RCC 7860 (cell line): ENCODE data around the gene GJA10.
"Not testable (repeated sequence)": the region's sequence is repeated elsewhere in the genome, so short reads cannot be mapped to it uniquely, and the experiment has no call there.

Experiments used
- DNase-seq: peaks from one replicate; pipeline ENCODE4 v3.0.0-alpha.2; 2015; ENCODE audit warnings: low spot score
- FAIRE-seq: peaks from 2 replicates; lab custom pipeline; 2012; peaks lifted over from hg19 to GRCh38; lab: Jason Lieb, UNC

GJA10 gene

DNA sequence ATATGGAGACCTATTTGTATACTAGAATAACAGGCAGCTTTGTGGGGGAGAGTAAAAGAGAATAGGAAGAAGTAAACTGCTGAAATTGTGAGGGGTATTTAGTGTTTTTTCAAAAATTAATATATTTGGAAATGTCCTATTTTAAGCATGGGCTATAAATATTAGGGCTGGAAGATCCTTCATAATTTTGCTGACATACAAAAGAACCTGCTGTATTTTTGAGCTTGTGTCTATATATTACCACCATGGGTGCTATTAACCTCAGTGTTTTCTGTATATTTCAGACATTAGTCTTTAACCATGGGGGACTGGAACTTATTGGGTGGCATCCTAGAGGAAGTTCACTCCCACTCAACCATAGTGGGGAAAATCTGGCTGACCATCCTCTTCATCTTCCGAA, at the start of gene GJA10:
Gene GJA10, plus strand, starts transcription at position 301 of the 400 bp plus-strand sequence. Its CDS starts 0 bp downstream, at position 301.
- FAIRE-seq (no peak), DNase-seq (no peak)

DNA sequence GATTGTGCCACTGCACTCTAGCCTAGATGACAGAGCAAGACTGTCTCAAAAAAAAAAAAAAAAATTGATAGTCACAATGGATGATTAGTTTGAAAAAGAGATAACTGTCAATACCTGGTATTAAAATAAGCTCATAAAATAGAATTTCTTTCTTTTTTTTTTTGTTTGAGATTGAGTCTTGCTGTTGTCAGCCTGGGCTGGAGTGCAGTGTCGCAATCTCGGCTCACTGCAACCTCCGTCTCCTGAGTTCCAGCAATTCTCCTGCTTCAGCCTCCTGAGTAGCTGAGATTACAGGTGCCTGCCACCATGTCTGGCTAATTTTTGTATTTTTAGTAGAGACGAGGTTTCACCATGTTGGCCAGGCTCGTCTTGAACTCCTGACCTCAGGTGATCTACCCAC, 46.8 kb upstream of the GJA10 start:
- FAIRE-seq, DNase-seq: not testable (repeated sequence)

GRCh38 chr6:89853068-89853467, 41.2 kb upstream of the GJA10 start:
- FAIRE-seq (no peak), DNase-seq (no peak)

- FAIRE-seq, result no peak
Observed at GRCh38 chr6:89858041-89858440, 36.2 kb upstream of the GJA10 start.

GRCh38 chr6:89859744-89860143, 34.5 kb upstream of the GJA10 start:
- FAIRE-seq (no peak), DNase-seq (no peak)

More at GRCh38 chr6:89858041-89858440, 36.2 kb upstream of the GJA10 start:
- no peak for DNase-seq

- FAIRE-seq (no peak), DNase-seq (no peak)
Observed at GRCh38 chr6:89862273-89862672, 32.0 kb upstream of the GJA10 start.

DNA sequence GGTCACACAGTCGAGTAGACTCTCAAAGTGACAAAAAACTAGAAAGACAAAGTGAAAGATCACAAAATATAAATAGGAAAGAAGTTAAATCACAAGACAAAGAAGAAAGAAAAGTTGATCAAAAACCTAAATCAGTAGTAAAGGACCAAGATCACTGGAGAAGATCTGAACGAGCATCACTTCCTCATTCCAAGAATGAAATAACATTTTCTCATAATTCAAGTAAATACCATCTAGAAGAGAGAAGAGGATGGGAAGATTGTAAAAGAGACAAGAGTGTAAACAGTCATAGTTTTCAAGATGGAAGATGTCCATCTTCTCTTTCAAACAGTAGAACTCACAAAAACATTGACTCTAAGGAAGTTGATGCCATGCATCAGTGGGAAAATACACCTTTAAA, 31.6 kb upstream of the GJA10 start:
- no peak for FAIRE-seq

DNA sequence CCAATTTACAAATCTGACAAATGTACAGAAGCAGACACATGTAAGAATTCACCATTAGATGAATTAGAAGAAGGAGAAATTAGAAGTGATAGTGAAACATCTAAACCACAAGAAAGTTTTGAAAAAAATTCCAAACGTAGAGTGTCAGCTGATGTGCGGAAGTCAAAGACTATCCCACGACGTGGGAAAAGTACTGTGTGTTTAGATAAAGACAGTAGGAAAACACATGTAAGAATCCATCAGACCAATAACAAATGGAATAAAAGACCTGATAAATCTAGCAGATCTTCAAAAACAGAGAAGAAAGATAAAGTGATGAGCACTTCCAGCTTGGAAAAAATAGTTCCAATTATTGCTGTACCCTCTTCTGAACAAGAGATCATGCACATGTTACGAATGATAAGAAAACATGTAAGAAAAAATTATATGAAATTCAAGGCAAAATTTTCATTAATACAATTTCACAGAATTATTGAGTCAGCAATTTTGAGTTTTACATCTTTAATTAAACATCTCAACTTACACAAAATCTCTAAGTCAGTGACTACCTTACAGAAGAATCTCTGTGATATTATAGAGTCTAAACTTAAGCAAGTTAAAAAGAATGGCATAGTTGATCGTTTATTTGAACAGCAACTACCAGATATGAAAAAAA, 28.1 kb upstream of the GJA10 start:
- FAIRE-seq (no peak), DNase-seq (no peak)

More for the DNA sequence above, 31.6 kb upstream of the GJA10 start:
- DNase-seq, result no peak

DNA sequence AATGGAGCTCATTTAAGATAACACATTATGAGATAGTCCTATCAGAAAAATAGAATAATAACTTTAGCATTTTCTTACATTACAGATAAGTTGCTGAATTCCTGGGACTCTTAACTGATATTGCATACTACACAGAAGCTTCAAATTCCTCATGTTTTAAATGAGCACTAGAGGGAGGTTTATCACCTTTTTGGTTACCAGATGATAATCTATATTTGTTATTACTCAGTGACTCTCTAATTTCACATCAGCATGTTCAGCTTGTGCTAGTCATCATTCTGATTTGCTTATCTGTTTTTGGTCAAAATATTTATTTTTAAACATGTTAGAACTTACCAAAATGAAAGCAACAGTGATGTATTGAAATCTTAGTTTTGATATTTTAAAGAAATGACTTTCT, 20.5 kb upstream of the GJA10 start:
- FAIRE-seq (no peak), DNase-seq (no peak)

- no peak for FAIRE-seq
- no peak for DNase-seq
Observed at GRCh38 chr6:89874438-89874837, 19.8 kb upstream of the GJA10 start.

DNA sequence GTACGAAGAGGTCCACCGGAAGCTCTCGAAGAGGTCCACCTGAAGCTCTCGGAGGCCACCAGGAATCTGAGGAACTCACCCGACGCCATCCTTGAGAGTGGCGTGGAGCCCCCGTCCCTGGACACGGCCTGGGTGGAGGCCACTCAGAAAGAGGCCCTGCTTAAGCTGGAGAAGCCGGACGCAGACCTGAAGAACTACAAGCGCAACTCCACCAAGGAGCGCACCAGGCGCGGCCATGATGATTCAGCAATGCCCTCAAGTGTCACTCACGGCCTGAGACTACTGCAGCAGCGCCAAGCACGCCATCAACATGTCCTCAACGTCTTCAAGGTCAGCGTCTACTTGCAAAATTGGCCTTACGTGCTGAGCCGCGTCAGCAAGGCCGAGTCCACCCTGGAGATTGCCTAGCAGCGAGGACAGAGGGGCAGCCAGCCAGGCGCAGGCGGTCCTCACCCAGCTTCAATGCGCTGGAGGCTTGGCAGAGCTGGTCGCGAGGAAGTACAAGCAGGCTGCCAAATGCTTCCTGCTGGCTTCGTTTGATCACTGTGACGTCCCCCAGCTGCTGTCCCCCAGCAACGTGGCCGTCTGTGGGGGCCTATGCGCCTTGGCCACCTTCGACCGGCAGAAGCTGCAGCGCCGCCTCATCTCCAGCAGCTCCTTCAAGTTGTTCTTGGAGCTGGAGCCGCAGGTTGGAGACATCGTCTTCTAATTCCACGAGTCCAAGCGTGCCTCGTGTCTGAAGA, 7.7 kb upstream of the GJA10 start:
- DNase-seq (no peak), FAIRE-seq (no peak)

DNA sequence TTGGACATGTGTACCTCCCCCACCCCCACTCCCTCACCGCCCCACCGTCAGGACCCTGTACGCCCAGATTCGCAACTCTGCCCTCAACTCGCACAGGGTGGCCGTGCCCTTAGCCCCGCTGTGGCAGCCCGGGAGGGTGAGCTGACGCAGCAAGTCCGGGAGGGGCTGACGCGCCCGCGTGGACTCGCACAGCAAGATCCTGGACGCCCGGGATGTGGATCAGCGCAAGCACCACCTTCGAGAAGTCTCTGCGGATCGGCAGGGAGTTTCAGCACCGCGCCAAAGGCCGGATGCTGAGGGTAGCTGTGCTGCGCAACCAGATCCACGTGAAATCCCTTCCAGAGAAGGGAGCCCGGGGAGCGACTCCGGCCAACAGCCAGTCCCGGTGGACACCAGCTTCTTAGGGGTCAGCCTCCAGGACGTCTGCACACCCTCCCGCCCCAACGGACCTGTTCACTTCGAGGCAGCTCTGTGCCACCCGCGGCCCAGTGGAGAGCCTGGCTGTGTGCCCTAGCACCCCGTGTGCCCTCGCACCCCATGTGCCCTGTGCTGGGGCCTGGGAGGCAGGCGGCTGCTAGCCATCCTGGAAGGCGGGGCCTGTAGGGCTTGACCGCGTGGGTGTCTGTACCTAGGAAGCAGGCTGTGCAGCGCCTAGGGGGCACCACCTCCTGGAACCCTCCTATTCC, 6.7 kb upstream of the GJA10 start:
- DNase-seq (no peak), FAIRE-seq (no peak)

- DNase-seq (no peak), FAIRE-seq (no peak)
Observed at GRCh38 chr6:89888138-89888514, 6.1 kb upstream of the GJA10 start.

GRCh38 chr6:89888871-89889270, 5.4 kb upstream of the GJA10 start:
- DNase-seq (no peak), FAIRE-seq (no peak)

DNA sequence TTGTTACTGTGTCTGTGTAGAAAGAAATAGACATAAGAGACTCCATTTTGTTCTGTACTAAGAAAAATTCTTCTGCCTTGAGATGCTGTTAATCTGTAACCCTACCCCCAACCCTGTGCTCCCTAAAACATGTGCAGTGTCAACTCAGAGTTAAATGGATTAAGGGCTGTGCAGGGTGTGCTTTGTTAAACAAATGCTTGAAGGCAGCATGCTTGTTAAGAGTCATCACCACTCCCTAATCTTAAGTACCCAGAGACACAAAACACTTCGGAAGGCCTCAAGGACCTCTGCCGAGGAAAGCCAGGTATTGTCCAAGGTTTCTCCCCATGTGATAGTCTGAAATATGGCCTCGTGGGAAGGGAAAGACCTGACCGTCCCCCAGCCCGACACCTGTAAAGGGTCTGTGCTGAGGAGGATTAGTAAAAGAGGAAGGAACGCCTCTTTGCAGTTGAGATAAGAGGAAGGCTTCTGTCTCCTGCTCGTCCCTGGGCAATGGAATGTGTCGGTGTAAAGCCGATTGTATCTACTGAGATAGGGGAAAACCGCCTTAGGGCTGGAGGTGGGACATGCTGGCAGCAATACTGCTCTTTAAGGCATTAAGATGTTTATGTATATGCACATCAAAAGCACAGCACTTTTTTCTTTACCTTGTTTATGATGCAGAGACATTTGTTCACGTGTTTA, 3.3 kb upstream of the GJA10 start:
- DNase-seq, FAIRE-seq: not testable (repeated sequence)

GRCh38 chr6:89892577-89892976, 1.7 kb upstream of the GJA10 start:
- not testable (repeated sequence) for DNase-seq, FAIRE-seq

- DNase-seq (no peak), FAIRE-seq (no peak)
Observed at GRCh38 chr6:89895276-89895874, 1.1 kb downstream of the GJA10 start.

- DNase-seq, FAIRE-seq: not testable (repeated sequence)
Observed at GRCh38 chr6:89910001-89910901, 16.0 kb downstream of the GJA10 start.

- no peak for DNase-seq
- no peak for FAIRE-seq
Observed at GRCh38 chr6:89910902-89911240, 16.6 kb downstream of the GJA10 start.
